ENCODE results near the gene GRHL3. TPM values are rescaled to one million over a fixed set of nuclear protein-coding genes. Genes with fewer than 3 reads are reported as not detected.

GRHL3 gene
- total and polyA plus RNA-seq, 4 donors: 0.07 to 0.09 (median 0.09) TPM

- H3K27me3 ChIP-seq (ENCODE audit: control insufficient read depth in 4 of 4, insufficient read depth in 4 of 4, low read length in 3 of 4): no peaks in the 10 kb centered on the region
- no peaks in the 10 kb centered on the region for H3K4me1 ChIP-seq (ENCODE audit: control insufficient read depth in 4 of 4, insufficient read depth in 4 of 4, low read length in 3 of 4)
- H3K36me3 ChIP-seq (ENCODE audit: control insufficient read depth in 4 of 4, insufficient read depth in 3 of 4, low read depth in 1 of 4, low read length in 3 of 4): no peaks in the 10 kb centered on the region
- no peak overlapping the region for H3K4me3 ChIP-seq (ENCODE audit: low read depth in 1 of 3, low read length in 3 of 3)
- WGBS: 84% methylated on average over 7 of the region's 7 CpGs
- no peak overlapping the region for H3K9ac ChIP-seq (ENCODE audit: low read depth in 1 of 2, low read length in 2 of 2)
- TF ChIP-seq FOXA1 (IDR thresholded peaks at IDR 0.05) (no peak), NR2F2 (IDR thresholded peaks at IDR 0.05) (no peak), FOXA2 (IDR thresholded peaks at IDR 0.05) (no peak), MAX (IDR thresholded peaks at IDR 0.05) (no peak)
- H3K27ac ChIP-seq (ENCODE audit: low read depth in 1 of 2, low read length in 2 of 2): no peak overlapping the region
- no peak for DNase-seq (ENCODE audit: low spot score)
- H3K9me3 ChIP-seq (ENCODE audit: control insufficient read depth in 4 of 4, low read length in 3 of 4): no peaks in the 10 kb centered on the region
Observed at GRCh38 chr1:24331961-24332673, 13.0 kb downstream of the GRHL3 start.

GRCh38 chr1:24336075-24336474 lies 16.9 kb downstream of the GRHL3 start:
- no peak for TF ChIP-seq RXRA (IDR thresholded peaks at IDR 0.05)
- TF ChIP-seq ZBTB33 (IDR thresholded peaks at IDR 0.05): no peak
- TF ChIP-seq HNF4G (IDR thresholded peaks at IDR 0.05): no peak
- no peak for TF ChIP-seq YY1 (IDR thresholded peaks at IDR 0.05)
- no peak for TF ChIP-seq RAD21 (IDR thresholded peaks at IDR 0.05)
- TF ChIP-seq, protein P1, sequence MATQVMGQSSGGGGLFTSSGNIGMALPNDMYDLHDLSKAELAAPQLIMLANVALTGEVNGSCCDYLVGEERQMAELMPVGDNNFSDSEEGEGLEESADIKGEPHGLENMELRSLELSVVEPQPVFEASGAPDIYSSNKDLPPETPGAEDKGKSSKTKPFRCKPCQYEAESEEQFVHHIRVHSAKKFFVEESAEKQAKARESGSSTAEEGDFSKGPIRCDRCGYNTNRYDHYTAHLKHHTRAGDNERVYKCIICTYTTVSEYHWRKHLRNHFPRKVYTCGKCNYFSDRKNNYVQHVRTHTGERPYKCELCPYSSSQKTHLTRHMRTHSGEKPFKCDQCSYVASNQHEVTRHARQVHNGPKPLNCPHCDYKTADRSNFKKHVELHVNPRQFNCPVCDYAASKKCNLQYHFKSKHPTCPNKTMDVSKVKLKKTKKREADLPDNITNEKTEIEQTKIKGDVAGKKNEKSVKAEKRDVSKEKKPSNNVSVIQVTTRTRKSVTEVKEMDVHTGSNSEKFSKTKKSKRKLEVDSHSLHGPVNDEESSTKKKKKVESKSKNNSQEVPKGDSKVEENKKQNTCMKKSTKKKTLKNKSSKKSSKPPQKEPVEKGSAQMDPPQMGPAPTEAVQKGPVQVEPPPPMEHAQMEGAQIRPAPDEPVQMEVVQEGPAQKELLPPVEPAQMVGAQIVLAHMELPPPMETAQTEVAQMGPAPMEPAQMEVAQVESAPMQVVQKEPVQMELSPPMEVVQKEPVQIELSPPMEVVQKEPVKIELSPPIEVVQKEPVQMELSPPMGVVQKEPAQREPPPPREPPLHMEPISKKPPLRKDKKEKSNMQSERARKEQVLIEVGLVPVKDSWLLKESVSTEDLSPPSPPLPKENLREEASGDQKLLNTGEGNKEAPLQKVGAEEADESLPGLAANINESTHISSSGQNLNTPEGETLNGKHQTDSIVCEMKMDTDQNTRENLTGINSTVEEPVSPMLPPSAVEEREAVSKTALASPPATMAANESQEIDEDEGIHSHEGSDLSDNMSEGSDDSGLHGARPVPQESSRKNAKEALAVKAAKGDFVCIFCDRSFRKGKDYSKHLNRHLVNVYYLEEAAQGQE (IDR thresholded peaks at IDR 0.05): no peak
- no peak for TF ChIP-seq FOXA1 (IDR thresholded peaks at IDR 0.05)
- no peak for TF ChIP-seq TAF1 (conservative IDR thresholded peaks at IDR 0.05)
- TF ChIP-seq SP1 (IDR thresholded peaks at IDR 0.05): no peak
- TF ChIP-seq, protein P2, sequence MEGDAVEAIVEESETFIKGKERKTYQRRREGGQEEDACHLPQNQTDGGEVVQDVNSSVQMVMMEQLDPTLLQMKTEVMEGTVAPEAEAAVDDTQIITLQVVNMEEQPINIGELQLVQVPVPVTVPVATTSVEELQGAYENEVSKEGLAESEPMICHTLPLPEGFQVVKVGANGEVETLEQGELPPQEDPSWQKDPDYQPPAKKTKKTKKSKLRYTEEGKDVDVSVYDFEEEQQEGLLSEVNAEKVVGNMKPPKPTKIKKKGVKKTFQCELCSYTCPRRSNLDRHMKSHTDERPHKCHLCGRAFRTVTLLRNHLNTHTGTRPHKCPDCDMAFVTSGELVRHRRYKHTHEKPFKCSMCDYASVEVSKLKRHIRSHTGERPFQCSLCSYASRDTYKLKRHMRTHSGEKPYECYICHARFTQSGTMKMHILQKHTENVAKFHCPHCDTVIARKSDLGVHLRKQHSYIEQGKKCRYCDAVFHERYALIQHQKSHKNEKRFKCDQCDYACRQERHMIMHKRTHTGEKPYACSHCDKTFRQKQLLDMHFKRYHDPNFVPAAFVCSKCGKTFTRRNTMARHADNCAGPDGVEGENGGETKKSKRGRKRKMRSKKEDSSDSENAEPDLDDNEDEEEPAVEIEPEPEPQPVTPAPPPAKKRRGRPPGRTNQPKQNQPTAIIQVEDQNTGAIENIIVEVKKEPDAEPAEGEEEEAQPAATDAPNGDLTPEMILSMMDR (IDR thresholded peaks at IDR 0.05; ENCODE audit: low read depth, low read length, missing input control): no peak
- no peak for TF ChIP-seq FOXA2 (IDR thresholded peaks at IDR 0.05)
- TF ChIP-seq HNF4A (conservative IDR thresholded peaks at IDR 0.05): no peak
- no peak for TF ChIP-seq EGR1 (IDR thresholded peaks at IDR 0.05; ENCODE audit: low read depth in 2 of 2)
- no peak for TF ChIP-seq GABPA (IDR thresholded peaks at IDR 0.05 in 1 of 2, conservative IDR thresholded peaks at IDR 0.05 in 1 of 2)
- TF ChIP-seq ATF3 (IDR thresholded peaks at IDR 0.05): no peak
- no peak for TF ChIP-seq NR2F2 (IDR thresholded peaks at IDR 0.05)
- TF ChIP-seq JUND (IDR thresholded peaks at IDR 0.05): no peak
- no peak for TF ChIP-seq MAX (IDR thresholded peaks at IDR 0.05)
- Histone ChIP-seq H3K27ac (ENCODE audit: low read depth in 1 of 2, low read length in 2 of 2) (no peak overlapping the region), H3K9me3 (ENCODE audit: control insufficient read depth in 4 of 4, low read length in 3 of 4) (no peaks in the 10 kb centered on the region), H3K36me3 (ENCODE audit: control insufficient read depth in 4 of 4, insufficient read depth in 3 of 4, low read depth in 1 of 4, low read length in 3 of 4) (no peaks in the 10 kb centered on the region), H3K4me1 (ENCODE audit: control insufficient read depth in 4 of 4, insufficient read depth in 4 of 4, low read length in 3 of 4) (no peaks in the 10 kb centered on the region), H3K4me3 (ENCODE audit: low read depth in 1 of 3, low read length in 3 of 3) (no peak overlapping the region), H3K9ac (ENCODE audit: low read depth in 1 of 2, low read length in 2 of 2) (no peak overlapping the region), H3K27me3 (ENCODE audit: control insufficient read depth in 4 of 4, insufficient read depth in 4 of 4, low read length in 3 of 4) (no peaks in the 10 kb centered on the region)
- no peak for DNase-seq (ENCODE audit: low spot score)
- 76% methylated on average over 5 of the region's 5 CpGs for WGBS
